ENCODE data around the gene PRR20G. TPM values are rescaled to one million over a fixed set of nuclear protein-coding genes. Genes with fewer than 3 reads are reported as not detected.

Gene PRR20G
- total RNA-seq, 1 donor from 2014 or later = not detected

- FAIRE-seq (no peak), DNase-seq (ENCODE audit: low spot score in 2 of 2) (no peak)
Measured at GRCh38 chr3:127264794-127265514, 22.9 kb downstream of the PRR20G start.

- DNase-seq (ENCODE audit: low spot score in 2 of 2) (peak in 1 of 2 donors; percentile 30), FAIRE-seq (no peak)
Measured at GRCh38 chr3:127264292-127264691, 23.6 kb downstream of the PRR20G start.

GRCh38 chr3:127263586-127264231 lies 24.1 kb downstream of the PRR20G start:
- DNase-seq (ENCODE audit: low spot score in 2 of 2) (peak in 1 of 2 donors; percentile 32), FAIRE-seq (no peak)

GRCh38 chr3:127263037-127263436 lies 24.8 kb downstream of the PRR20G start:
- DNase-seq (ENCODE audit: low spot score in 2 of 2) (no peak), FAIRE-seq (no peak)

- DNase-seq (ENCODE audit: low spot score in 2 of 2) (no peak), FAIRE-seq (no peak)
Measured at GRCh38 chr3:127262533-127262932, 25.3 kb downstream of the PRR20G start.

GRCh38 chr3:127261925-127262324 lies 25.9 kb downstream of the PRR20G start:
- FAIRE-seq = no peak
- no peak for DNase-seq (ENCODE audit: low spot score in 2 of 2)

- no peak for DNase-seq (ENCODE audit: low spot score in 2 of 2)
- FAIRE-seq = no peak
Measured at GRCh38 chr3:127260826-127261555, 26.9 kb downstream of the PRR20G start.

GRCh38 chr3:127260416-127260815 lies 27.4 kb downstream of the PRR20G start:
- no peak for FAIRE-seq
- DNase-seq (ENCODE audit: low spot score in 2 of 2) = no peak

- DNase-seq (ENCODE audit: low spot score in 2 of 2) (no peak), FAIRE-seq (no peak)
Measured at GRCh38 chr3:127259882-127260281, 28.0 kb downstream of the PRR20G start.

- DNase-seq (ENCODE audit: low spot score in 2 of 2) (no peak), FAIRE-seq (no peak)
Measured at GRCh38 chr3:127258733-127259132, 29.1 kb downstream of the PRR20G start.

- FAIRE-seq = no peak
- DNase-seq (ENCODE audit: low spot score in 2 of 2) = no peak
Measured at GRCh38 chr3:127257351-127257750, 30.5 kb downstream of the PRR20G start.

GRCh38 chr3:127256733-127257271 lies 31.0 kb downstream of the PRR20G start:
- FAIRE-seq = no peak
- DNase-seq (ENCODE audit: low spot score in 2 of 2) = no peak

- no peak for DNase-seq (ENCODE audit: low spot score in 2 of 2)
Measured at GRCh38 chr3:127256138-127256537, 31.7 kb downstream of the PRR20G start.

GRCh38 chr3:127255516-127255915 lies 32.3 kb downstream of the PRR20G start:
- DNase-seq (ENCODE audit: low spot score in 2 of 2) (no peak), FAIRE-seq (no peak)

More at GRCh38 chr3:127256138-127256537, 31.7 kb downstream of the PRR20G start:
- no peak for FAIRE-seq

GRCh38 chr3:127254730-127255129 lies 33.1 kb downstream of the PRR20G start:
- FAIRE-seq = no peak
- DNase-seq (ENCODE audit: low spot score in 2 of 2) = peak in 1 of 2 donors; percentile 27

GRCh38 chr3:127254033-127254644 lies 33.7 kb downstream of the PRR20G start:
- FAIRE-seq (no peak), DNase-seq (ENCODE audit: low spot score in 2 of 2) (no peak)

GRCh38 chr3:127253491-127253890 lies 34.4 kb downstream of the PRR20G start:
- DNase-seq (ENCODE audit: low spot score in 2 of 2) = no peak
- FAIRE-seq = no peak

GRCh38 chr3:127252446-127252845 lies 35.4 kb downstream of the PRR20G start:
- no peak for FAIRE-seq
- DNase-seq (ENCODE audit: low spot score in 2 of 2) = no peak

- DNase-seq (ENCODE audit: low spot score in 2 of 2) (no peak), FAIRE-seq (peak; percentile 45)
Measured at GRCh38 chr3:127250032-127250431, 37.8 kb downstream of the PRR20G start.

GRCh38 chr3:127247292-127247691 lies 40.6 kb downstream of the PRR20G start:
- FAIRE-seq (no peak), DNase-seq (ENCODE audit: low spot score in 2 of 2) (no peak)

- no peak for DNase-seq (ENCODE audit: low spot score in 2 of 2)
- FAIRE-seq = no peak
Measured at GRCh38 chr3:127238602-127239001, 49.2 kb downstream of the PRR20G start.
